AG08395 (cell line): Measurements from ENCODE around the gene ORC3.
"Not testable (repeated sequence)": the region's sequence is repeated elsewhere in the genome, so short reads cannot be mapped to it uniquely, and the experiment has no call there.

Source experiments
- DNase-seq: peaks from one replicate; pipeline ENCODE4 v3.0.0; 2012; ENCODE audit warnings: mixed read lengths, low spot score

The ORC3 gene

DNA sequence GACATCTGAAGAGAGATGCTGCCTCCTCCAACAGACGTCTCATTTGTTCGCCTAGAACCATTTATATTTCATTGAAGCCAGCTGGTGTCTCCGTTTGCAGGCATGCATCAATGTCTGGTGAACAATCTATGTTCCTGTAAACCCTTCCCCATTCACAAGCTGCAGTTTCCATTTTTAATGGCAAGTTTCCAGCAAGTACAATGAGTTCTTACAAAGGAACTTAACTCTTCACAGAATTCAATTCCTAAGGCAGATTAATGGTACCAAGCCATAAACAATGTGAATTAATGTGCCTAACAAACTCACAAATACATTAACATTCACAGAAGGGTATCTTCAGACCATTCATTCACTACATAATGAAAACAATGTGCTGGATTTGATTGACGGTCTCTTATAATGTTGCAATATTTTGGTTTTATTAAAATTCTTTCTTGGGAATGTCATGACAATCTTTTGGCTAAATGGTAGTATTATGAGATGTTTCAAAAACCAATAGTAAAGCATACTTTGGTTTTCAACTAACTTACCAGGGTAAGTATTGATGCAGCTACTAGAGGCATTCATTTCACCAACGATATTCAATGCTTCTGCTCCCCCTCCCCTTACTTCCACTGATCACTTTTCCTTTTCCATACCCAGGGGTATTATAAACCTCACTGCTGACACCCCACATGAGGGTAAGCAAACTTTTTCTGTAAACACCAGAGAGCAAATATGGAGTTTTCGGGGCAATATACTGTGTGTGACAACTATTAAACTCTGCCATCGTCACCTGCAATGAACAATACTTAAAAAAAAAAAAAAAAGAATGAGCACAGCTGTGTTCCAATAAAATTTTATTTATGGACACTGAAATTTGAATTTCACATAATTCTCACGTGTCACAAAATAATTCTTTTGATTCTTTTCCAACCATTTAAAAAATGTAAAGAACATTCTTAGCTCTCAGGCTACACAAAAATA is 107.9 kb downstream of the ORC3 start:
- DNase-seq: peak; percentile 57

DNA sequence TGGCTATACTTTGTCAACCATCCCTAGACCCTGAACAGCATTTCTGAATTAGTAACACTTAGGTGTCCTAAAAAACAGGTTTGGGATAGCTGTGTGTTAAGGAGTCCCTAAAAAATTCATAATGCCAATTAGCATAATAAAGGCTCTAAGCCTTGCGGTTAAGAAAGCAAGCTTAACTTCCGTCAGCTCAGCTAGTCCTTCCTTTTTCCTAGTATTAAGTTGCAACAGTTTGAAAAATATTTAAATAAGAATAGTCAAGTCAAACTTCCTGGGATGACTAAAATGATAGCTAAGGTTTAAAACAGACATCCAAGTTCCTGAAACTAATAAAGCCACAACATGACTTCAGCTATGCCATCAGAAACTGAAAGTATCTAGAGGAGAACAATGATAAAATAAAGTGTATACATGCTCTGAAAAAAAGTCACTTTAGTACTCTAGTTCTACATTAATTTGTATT is 108.6 kb downstream of the ORC3 start:
- DNase-seq: no peak

DNA sequence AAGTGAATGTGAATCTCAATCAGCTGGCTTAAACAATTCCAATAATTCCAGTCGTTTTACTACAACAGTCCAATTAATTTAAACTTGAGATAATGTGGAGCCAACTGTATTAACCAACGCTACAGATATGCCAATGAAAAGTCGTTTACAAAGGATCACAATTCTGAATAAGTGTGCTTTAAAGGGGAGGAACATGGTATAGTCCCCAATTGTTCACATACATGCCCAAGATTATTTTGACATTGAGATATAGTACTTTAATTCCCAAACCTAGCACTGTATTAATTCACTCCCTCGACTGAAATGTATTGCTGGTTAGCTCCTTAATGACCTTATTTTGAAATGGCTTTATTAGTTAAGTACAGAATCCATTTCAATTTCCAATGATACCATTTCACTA is 109.6 kb downstream of the ORC3 start:
- DNase-seq: no peak

DNA sequence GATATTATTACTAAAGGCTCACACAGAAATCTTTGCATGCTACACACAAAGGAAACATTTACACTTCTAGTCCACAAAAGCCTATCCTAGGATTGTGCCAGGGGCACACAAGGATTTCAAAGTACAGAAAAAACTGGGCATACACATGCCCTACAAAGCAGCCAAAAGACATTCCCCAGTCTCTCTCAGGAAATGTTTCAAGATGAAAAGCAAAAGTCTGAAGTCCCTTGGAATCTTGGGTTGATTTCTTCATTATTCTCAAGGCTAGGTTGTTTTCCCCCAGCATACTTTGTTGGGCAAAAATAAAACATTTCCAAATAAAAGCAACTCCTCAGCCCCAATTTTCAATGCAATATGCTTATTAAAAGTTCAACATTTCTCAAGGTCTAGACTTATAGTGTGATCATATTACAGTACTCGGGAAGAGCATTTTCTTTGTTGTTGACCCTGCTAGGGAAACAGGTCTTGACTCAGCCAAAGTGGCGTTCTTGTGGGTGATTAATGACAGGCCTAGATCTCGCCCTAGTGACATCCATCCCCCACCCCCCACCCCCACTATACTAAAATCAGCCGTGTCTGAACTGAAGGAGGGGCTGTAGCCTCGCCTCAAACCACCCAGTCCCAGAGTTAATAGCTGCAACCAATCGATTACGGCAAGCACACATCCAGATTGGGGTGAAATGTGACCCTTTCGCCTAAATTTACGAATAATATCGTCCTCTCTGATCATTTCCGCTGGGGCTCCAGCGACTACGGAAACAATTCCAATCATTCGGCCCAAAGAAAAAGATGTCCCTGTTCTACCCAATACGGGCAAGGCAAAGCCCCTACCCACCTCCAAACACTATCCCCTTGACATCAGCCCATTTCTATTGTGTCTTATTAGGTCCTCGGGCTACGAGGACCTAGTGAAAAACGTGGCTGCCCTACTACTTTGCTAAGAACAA is 110.7 kb downstream of the ORC3 start:
- peak; percentile 59 for DNase-seq

DNA sequence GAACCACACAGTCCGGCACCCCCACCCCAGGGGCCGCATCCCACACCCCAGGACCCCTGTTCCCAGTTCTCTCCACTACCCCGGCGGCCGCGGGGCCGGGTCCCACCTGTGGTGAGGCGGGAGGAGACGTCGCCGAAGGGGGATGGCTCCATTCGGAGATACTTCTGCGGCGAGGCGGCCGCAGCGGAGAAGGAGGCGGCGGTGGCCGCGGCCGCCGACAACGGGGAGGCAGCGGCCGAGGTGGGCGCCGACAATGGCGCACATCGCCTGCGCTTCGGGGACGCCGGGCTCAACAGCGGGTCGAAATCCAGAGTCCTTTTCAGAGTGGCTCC is 111.4 kb downstream of the ORC3 start:
- DNase-seq: no peak

DNA sequence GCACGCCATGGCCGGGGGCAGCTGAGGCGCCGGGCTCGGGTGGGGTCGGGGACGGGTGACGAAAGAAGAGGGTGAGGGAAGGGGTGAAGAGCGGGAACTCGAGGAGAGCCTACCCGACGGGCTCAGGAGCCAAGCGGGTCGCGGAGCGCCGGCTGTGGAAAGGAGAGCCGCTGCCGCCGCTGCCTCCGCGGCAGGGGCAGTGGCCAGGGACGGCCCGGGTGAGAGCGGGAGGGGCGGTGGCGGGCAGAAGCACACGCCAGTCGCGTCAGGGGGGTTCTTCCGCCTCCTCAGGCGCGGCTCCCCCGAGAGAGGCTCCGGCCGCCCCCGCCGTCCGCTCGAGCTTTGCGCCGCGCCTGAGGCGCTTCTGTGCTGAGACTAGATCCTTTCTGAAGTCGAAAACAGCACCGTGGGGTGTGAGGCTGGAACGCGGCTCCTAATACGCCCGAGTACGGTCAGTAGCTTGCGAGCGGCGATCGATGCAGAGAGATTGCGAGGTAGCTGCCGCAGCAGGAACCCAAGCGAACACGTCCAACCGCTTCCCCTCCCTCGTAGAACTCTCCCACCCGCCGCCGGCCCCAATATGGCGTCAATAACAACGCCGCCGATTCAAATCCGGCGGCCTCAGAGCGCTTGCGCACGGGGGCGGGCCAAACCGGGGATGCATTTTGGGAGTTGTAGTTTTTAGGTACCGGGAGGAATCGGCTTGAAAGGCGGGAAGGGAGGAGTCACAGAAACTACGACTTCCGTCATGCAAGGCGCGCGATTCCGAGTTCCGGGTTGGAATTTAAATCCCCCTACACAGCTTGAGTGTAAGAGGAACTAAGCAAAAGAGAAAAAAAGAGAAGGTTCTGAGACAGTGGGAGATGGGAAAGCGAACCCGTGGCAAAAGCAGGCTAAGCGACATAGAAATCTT is 112.0 kb downstream of the ORC3 start, which contains the start of gene AKIRIN2:
Gene AKIRIN2 (minus strand): TSS at position 558 of the 913 bp plus-strand sequence. CDS start 549 bp downstream, at position 9.
- DNase-seq: peak; percentile 96

DNA sequence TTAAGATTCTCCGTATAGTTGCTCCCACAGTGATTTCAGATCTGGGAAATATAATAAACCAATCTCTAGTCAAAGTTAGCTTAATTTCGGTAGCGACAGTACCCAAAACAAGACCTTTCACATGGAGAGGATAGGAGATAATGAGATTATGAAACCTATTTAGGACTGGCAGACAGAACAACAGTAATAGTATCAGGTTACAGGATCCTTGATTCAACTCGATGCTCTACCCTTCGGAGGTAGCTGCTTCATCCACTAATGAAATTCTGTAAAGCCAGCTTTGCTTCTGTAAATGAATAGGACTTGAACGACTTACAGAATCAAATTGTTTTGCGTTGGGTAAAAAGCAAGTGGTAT is 112.6 kb downstream of the ORC3 start:
- no peak for DNase-seq

DNA sequence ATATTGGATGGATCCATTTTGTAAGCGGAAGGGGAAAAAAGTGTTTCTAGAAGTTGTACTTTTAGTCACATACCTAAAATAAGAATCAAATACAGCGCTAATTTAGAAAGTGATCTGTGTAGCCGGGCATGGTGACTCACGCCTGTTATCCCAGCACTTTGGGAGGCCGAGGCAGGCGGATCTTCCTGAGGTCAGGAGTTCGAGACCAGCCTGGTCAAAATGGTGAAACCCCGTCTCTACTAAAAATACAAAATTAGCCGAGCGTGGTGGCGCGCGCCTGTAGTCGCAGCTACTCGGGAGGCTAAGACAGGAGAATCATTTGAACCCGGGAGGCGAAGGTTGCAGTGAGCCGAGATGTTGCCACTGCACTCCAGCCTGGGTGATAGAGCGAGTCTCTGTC is 113.1 kb downstream of the ORC3 start:
- DNase-seq: not testable (repeated sequence)

DNA sequence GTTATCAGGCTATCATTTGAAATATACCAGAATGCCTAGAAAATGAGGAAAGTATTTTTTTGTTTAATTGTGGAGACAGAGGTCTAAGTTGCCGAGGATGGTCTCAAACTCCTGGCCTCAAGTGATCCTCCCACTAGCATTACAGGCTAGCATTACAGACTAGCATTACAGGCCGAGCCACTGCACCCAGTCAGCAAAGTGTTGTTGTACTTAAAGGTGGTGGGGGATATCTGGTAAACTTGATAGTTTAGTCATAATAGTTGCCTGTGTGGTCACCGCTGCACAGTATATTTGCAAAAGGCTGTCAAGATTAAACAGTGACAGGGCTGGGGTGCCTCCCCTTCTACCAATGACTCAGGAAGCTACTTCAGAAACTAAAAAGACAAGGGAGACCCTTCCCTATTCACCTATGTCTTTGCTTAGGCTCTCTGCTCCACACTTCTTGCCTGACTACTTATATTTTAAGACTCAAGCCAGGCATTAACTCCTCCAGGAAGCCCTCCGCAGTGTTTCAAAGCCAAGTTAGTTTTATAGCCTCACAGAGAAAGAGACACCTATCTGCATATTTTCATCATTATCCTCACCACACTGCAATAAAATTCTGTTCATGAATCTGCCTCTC is 115.2 kb downstream of the ORC3 start:
- no peak for DNase-seq

DNA sequence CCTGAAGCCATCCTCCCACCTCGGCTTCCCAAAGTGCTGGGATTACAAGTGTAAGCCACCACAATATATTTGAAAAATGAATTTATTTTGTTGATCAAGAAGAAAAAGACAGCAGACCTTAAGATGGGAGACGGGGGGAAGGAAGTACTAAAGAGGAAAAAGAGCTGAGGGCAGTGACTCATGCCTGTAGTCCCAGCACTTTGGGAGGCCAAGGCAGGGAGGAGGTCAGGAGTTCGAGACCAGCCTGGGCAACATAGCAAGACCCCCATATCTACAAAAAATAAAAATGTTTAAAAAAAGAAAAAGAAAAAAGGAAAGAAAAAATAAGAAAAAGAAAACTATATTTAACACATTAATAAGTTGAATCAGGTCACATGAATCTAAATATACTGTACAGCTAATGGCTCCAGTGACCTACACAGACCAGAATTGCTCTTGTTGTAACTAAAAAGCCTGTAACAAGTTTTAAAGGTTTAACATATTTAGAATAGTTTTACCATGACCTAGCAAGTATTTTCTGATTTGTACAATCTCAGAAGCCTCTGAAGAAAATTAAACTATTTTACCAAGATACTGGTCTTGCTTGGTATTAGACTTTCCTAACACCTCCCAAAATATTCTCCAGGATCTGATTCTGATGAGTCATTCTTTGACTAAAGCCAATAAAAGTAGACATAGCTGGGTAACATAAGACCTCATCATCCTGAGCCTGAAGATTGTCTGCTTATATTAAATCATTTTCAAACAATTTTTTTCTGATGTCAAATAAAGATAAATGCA is 116.4 kb downstream of the ORC3 start:
- DNase-seq: peak; percentile 62

DNA sequence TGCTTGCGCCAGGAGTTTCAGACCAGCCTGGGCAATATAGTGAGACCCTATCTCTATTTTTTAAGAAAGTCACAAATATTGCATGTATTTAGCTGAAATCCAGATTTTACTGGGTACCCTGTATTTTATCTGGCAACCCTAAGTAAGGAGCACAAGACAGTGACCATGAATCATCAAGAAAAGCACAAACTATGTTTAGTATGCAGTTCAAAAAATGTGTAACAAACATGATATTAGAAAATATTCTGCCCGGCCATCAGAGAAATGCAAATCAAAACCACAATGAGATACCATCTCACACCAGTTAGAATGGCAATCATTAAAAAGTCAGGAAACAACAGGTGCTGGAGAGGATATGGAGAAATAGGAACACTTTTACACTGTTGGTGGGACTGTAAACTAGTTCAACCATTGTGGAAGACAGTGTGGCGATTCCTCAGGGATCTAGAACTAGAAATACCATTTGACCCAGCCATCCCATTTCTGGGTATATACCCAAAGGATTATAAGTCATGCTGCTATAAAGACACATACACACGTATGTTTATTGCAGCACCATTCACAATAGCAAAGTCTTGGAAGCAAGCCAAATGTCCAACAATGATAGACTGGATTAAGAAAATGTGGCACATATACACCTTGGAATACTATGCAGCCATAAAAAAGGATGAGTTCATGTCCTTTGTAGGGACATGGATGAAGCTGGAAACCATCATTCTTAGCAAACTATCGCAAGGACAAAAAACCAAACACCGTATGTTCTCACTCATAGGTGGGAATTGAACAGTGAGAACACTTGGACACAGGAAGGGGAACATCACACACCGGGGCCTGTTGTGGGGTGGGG is 118.9 kb downstream of the ORC3 start:
- not testable (repeated sequence) for DNase-seq

DNA sequence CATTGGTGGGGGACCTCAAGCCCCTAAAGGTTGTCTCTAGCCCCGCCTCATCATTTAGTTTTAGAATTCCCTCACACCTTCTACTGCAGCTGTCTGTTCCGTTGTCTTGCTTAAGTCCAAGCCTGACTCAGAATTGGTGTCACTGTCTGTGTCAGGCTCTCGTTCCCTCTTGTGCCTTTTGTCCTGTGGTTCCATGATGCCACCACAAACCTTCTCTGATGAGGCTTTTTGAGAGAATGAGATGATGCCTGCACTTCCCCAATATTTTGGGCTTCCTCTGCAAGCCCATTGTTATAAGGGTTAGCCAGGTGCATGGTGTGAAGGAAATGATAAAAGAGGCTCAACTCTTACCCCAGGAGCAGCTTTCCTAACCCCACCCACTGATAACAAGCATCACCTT is 120.2 kb downstream of the ORC3 start:
- no peak for DNase-seq

DNA sequence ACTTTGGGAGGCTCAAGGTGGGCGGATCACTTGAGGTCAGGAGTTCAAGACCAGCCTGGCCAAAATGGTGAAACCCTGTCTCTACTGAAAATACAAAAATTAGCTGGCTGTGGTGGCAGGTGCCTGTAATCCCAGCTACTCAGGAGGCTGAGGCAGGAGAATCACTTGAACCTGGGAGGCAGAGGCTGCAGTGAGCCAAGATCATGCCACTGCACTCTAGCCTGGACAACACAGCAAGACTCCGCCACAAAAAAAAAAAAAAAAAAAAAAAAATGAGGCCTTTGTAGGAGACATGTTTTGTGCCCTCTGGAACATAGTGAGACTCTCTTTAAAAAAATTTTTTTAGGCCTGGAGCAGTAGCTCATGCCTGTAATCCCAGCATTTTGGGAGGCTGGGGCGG is 122.8 kb downstream of the ORC3 start:
- not testable (repeated sequence) for DNase-seq

DNA sequence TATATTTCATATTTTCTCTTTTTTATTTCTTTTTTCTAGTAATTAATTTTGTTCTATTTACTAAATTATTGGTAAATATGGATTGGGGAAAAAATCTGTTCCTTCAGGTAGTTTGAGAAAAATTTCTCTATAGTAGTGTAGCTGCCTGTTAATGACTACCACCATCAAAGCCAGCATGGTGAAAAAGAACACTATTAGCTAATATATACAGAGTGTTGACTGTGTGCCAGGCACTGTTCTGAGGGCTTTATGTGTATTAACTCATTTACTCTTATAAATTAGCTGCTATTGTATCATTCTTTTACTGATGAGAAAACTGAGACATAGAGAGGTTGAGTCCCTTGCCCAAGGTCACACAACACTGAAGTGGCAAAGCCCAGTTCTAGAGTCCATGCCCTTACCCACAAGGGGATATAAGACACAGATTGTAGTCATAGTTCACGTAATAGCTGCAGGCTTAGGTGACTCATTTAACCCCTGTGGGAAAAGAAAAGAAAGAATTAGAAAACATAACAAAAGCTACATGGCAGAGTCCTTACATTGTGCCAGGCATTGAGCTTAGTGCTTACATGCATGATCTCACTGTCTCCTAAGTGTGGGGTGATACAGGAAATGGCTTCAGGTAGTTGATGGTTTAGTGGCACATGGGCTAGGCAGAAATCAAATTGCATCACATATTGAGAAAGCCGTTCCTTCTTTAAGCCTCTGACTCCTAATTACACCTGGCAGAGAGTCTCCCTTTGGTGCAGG is 124.3 kb downstream of the ORC3 start:
- DNase-seq: peak; percentile 52
